Panc1 (cell line): ENCODE results near the gene ZFYVE28. TPM values are rescaled to one million over a fixed set of nuclear protein-coding genes. Genes with fewer than 3 reads are reported as not detected.

ENCODE experiments used
- ATAC-seq: fragments of 200-7000 bp; cut with Tn5 transposase; 2 replicates; pipeline ENCODE4 v1.9.1; 2020; ENCODE audit warnings: mild to moderate bottlenecking, moderate library complexity
- BruUV-seq: library from RNA; stranded (reverse); fragments of 400-500 nt; replicated peaks from 2 replicates; lab custom pipeline; 2021; lab: Mats Ljungman, UMichigan
- CTCF ChIA-PET: fragments of 300-600 bp; sonication (Branson Sonifier 250); formaldehyde crosslinking; loops from one replicate; lab custom pipeline; 2022; ENCODE audit warnings: antibody characterized with exemption; lab: Charles Lee
- POLR2A ChIA-PET: fragments of 300-600 bp; sonication (Branson Sonifier 250); formaldehyde crosslinking; loops from one replicate; lab custom pipeline; 2022; ENCODE audit warnings: antibody characterized with exemption; lab: Charles Lee
- DNase-seq: peaks from one replicate; pipeline ENCODE4 v3.0.0-alpha.2; 2010; ENCODE audit warnings: low read depth, low spot score
- H3K27ac ChIP-seq: 2 replicates; pipeline ENCODE4 v1.5.1; 2011; ENCODE audit warnings: mild to moderate bottlenecking, low read length, inconsistent platforms
- H3K27me3 ChIP-seq: fragments of 200-500 bp; sonication (Bioruptor generic); 2 replicates; pipeline ENCODE4 v1.6.0; 2014; ENCODE audit warnings: low read length, inconsistent platforms; ENCODE audit not compliant: control insufficient read depth, insufficient read depth
- H3K36me3 ChIP-seq: fragments of 200-500 bp; sonication (Bioruptor generic); 2 replicates; pipeline ENCODE4 v1.5.1; 2014; ENCODE audit warnings: inconsistent platforms, mild to moderate bottlenecking, low read length, moderate library complexity; ENCODE audit not compliant: control insufficient read depth, insufficient read depth
- H3K4me1 ChIP-seq: 2 replicates; pipeline ENCODE4 v1.5.1; 2011; ENCODE audit warnings: inconsistent platforms, mild to moderate bottlenecking, low read length, moderate library complexity; ENCODE audit not compliant: control insufficient read depth, insufficient read depth
- H3K4me3 ChIP-seq, 2 experiments: 2 replicates each; pipeline ENCODE4 v1.5.1; 2011 to 2012; ENCODE audit warnings: low read depth in 2 of 2, low read length in 2 of 2, mild to moderate bottlenecking in 2 of 2, inconsistent platforms in 1 of 2, moderate library complexity in 1 of 2
- H3K9me3 ChIP-seq: fragments of 200-500 bp; sonication (Bioruptor generic); 2 replicates; pipeline ENCODE4 v1.5.1; 2014; ENCODE audit warnings: low read depth, mild to moderate bottlenecking, inconsistent platforms, low read length, moderate library complexity; ENCODE audit not compliant: control insufficient read depth, insufficient read depth
- CTCF ChIP-seq: fragments of 450-650 bp; IDR thresholded peaks from 2 replicates; pipeline ENCODE4 v1.5.1; 2017; ENCODE audit warnings: mild to moderate bottlenecking
- POLR2AphosphoS5 ChIP-seq: IDR thresholded peaks from 2 replicates; pipeline ENCODE4 v1.6.1; 2012; ENCODE audit warnings: mild to moderate bottlenecking, low read depth, low read length, moderate library complexity
- REST ChIP-seq, 2 experiments: IDR thresholded peaks; 2 replicates each; pipeline ENCODE4 v1.6.1; 2011 to 2012; ENCODE audit warnings: low read depth in 2 of 2, control low read depth in 1 of 2, low read length in 1 of 2, mild to moderate bottlenecking in 1 of 2, moderate library complexity in 1 of 2; ENCODE audit not compliant: insufficient read depth in 1 of 2
- SIN3A ChIP-seq: IDR thresholded peaks from 2 replicates; pipeline ENCODE4 v1.6.1; 2012; ENCODE audit warnings: low read depth, mild to moderate bottlenecking, low read length, moderate library complexity, borderline replicate concordance; ENCODE audit not compliant: insufficient read depth
- TCF7L2 ChIP-seq: IDR thresholded peaks from 2 replicates; pipeline ENCODE4 v1.6.1; 2011; ENCODE audit warnings: mild to moderate bottlenecking, low read depth, low read length, inconsistent platforms
- in situ Hi-C: cut with HindIII; loops from 2 replicates; pipeline ENCODE4 v1.10.0; 2016; ENCODE audit warnings: low sequenced_read_pairs, low pct_unique_long_range_greater_than_20kb
- intact Hi-C: fragments of 100-400 bp; cut with micrococcal nuclease; formaldehyde crosslinking; loops from one replicate; pipeline ENCODE4 v1.10.0; 2022; ENCODE audit not compliant: unreplicated experiment
- total RNA-seq: library from RNA; stranded (reverse); gene quantifications from one replicate; pipeline ENCODE4 v1.2.1, GENCODE V29; 2021; ENCODE audit not compliant: unreplicated experiment

Gene ZFYVE28
- total RNA-seq, 1 experiment from 2014 or later: 11.9 TPM

- DNase-seq (no peak), ATAC-seq (no peak)
- in situ Hi-C loops: no loop called here
- ChIA-PET CTCF (no interaction called here), POLR2A (no interaction called here)
- no peaks in the 10 kb centered on the region for H3K9me3 ChIP-seq
- H3K27me3 ChIP-seq: no peaks in the 10 kb centered on the region
- H3K36me3 ChIP-seq: no peaks in the 10 kb centered on the region
- intact Hi-C loops: no loop called here
- no peak overlapping the region for H3K4me3 ChIP-seq
- BruUV-seq: no TSS peak
- no peaks in the 10 kb centered on the region for H3K4me1 ChIP-seq
- H3K27ac ChIP-seq: no peak overlapping the region
- TF ChIP-seq POLR2AphosphoS5: no peak
- no peak for TF ChIP-seq SIN3A
- no peak for TF ChIP-seq CTCF
- no peak for TF ChIP-seq TCF7L2
- TF ChIP-seq REST (IDR thresholded peaks at IDR 0.05; ENCODE audit: insufficient read depth in 1 of 2, low read depth in 2 of 2, low read length in 1 of 2): no peak
These were observed 119.9 kb downstream of the ZFYVE28 start for GRCh38 chr4:2298532-2298991.

- intact Hi-C loops (no loop called here), in situ Hi-C loops (no loop called here)
- H3K4me3 ChIP-seq: no peak overlapping the region
- TF ChIP-seq REST (IDR thresholded peaks at IDR 0.05; ENCODE audit: insufficient read depth in 1 of 2, low read depth in 2 of 2, low read length in 1 of 2): no peak
- no peak for TF ChIP-seq TCF7L2
- no peak for TF ChIP-seq CTCF
- no peak for TF ChIP-seq SIN3A
- TF ChIP-seq POLR2AphosphoS5: no peak
- H3K36me3 ChIP-seq: no peaks in the 10 kb centered on the region
- POLR2A ChIA-PET: no interaction called here
- no peaks in the 10 kb centered on the region for H3K4me1 ChIP-seq
- no TSS peak for BruUV-seq
- H3K27ac ChIP-seq: no peak overlapping the region
- H3K27me3 ChIP-seq: no peaks in the 10 kb centered on the region
- no peak for DNase-seq
- no peak for ATAC-seq
- H3K9me3 ChIP-seq: no peaks in the 10 kb centered on the region
- CTCF ChIA-PET: interaction anchor here (0.7 kb wide), 1 partner anchor 160 kb away, joined by 3 read pairs; no protein-coding TSS in a partner anchor
These were observed 120.6 kb downstream of the ZFYVE28 start for GRCh38 chr4:2297606-2298531.
